HG03135 (cell line): ENCODE measurements around the gene FBXL12.
"Not testable (repeated sequence)": the region's sequence is repeated elsewhere in the genome, so short reads cannot be mapped to it uniquely, and the experiment has no call there.

Source experiments
- ATAC-seq: cut with Tn5 transposase; IDR thresholded peaks from one replicate; pipeline ENCODE4 v1.9.1; 2021; ENCODE audit warnings: mild to moderate bottlenecking, moderate library complexity; ENCODE audit not compliant: unreplicated experiment

FBXL12 gene, protein sequence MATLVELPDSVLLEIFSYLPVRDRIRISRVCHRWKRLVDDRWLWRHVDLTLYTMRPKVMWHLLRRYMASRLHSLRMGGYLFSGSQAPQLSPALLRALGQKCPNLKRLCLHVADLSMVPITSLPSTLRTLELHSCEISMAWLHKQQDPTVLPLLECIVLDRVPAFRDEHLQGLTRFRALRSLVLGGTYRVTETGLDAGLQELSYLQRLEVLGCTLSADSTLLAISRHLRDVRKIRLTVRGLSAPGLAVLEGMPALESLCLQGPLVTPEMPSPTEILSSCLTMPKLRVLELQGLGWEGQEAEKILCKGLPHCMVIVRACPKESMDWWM

DNA sequence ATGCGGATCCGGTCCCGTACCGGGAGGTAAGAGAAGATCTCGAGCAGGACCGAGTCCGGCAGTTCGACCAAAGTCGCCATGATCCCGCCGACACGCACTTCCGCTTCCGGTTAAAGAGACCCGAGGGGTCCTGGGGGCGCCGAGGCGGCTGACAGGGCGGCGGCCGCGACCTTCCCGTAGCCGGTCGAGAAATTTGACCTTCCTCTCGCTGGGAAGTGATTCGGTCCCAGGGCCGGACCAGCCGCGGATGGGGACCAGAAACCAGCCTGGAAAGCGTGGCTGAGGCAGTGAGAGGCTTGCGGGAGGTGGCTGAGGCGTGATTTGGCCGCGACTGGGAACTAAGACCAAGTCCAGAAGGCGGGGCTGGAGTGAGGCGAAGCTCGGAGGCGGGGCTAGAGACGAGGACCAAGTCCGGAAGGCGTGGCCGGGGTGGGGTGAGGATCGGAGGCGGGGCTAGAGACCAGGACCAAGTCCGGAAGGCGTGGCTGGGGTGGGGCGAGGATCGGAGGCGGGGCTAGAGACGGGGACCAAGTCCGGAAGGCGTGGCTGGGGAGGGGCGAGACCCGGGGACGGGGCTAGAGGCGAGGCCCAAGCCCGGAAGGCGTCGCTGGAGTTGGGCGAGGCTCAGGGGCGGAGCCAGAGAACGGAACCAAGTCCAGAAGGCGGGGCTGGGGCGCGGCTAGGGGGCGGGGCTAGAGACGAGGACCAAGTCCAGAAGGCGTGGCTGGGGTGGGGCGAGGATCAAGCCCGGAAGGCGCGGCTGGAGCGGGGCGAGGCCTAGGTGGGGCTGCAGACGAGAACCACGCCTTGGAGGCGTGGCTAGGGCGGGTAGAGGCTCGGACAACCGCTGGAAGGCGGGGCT, at the start of gene FBXL12:
Gene FBXL12 (minus strand): TSS at position 346 of the 862 bp plus-strand sequence. CDS start 266 bp downstream, at position 80.
- ATAC-seq, result peak; percentile 83

DNA sequence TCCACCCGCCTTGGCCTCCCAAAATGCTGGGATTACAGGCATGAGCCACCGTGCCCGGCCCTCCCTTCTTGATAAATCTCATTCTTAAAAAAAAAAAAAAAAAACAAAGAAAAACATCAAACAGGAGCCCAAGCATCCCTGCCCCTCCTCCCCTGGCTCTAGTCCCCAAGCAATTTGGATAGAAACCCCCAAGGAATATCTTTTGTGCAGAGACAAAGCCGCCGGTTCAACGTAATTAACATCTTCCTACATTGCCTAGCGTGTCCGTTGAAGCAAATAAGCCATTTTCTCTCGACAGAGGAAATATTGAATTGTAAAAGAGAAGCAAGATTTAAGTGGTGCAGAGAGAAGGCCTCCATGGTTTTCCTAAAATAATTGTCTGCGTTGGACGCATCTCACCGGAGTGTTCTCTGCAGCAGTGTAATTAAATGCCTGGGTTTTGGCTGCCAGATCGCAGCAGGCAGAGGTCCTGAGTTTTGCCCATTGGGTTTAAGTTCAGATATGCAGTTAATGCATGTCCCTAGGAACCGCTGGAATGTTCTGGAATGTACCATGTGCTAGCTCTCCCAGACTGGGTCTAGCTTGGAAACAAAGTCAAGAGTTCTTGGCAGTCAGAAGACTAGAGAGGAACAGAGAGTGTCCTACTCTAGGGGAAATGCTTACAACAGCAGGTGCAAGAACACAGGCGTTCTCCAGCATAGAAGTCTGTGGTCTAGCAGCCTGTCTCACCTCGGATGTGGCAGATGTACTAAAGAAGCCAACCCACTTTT, 47.0 kb upstream of the FBXL12 start:
- no peak for ATAC-seq

DNA sequence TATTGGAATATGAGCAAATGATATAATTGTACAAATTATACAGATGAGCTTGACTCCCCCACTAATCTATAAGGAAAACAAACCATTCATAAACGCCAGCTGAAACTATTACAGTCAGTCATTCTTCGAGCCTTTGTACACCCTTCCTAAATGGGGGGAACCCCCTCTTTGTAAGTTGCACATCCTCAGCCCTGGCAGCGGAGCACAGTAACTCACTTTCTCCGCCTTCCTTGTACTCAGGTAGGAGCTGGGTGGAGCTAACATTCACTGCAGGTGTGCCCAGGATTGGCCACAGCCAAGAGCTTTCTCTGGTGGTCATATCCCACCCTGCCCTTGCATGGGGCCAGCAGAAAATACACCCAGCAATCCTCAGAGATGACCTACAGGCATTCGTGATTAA, 44.9 kb upstream of the FBXL12 start:
- no peak for ATAC-seq

DNA sequence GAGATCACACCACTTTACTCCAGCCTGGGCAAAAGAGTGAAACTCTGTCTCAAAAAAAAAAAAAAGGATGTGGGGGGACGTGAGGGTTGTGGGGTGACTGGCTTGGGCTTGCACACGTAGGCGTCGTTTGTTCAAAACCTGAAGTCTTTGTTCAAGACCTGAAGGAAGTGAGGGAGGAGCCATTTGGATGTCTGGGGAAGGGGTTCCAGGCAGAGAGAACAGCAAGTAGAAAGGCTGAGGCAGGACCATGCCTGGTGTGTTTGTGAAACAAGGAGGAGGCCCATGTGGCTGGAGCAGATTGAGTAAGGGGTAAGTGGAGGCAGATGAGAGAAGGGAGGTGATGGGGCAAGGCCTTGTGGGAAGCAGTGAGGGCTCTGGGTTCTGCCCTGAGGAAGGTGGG, 44.1 kb upstream of the FBXL12 start:
- ATAC-seq, result no peak

DNA sequence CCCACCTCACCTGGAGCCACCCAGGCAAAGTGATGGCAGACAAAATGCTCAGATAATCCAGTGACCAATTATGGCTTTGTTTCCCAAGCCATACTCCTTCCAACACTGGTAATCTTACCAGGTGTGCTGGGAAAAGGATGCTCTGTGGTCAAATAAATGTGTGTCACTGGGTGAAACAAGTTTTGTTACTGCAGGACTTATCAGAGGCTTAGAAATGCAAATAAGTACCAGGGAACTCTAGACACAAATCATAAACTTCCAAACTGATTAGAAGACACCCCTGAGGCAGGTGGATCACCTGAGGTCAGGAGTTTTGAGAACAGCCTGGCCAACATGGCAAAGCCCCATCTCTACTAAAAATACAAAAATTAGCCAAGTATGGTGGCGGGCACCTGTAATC, 42.6 kb upstream of the FBXL12 start:
- no peak for ATAC-seq

DNA sequence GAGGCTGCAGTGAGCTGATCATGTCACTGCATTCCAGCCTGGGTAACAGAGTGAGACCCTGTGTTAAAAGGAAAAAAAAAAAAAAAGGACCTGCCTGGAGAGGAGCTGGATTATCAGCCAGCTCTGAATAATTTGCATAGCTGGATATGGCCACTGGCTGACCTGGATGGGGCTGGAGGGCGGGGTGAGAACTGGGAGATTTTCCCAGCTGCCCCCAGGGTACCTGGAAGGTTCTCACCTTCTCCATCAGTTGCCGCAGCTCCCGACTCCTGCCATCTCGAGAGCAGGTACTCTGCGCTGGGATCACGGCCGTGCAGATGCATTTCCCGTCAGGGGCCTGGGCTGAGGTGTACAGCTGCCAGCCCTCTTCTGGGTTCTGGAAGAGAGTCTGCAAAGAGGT, 41.5 kb upstream of the FBXL12 start:
- no peak for ATAC-seq

DNA sequence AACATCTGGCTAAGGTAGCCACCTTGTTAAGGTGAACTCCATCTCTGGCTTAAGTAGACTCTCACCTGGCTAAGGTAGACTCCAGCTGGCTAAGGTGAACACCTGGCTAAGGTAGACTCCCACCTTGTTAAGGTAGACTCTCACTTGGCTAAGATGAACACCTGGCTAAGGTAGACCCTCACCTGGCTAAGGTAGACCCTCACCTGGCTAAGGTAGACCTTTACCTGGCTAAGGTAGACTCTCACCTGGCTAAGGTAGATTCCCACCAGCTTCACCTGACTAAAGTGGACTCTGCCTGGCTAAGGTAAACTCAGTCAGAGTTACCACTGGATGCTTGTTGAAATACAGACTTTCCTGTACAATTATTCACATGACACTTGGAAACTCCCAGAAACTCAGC, 39.9 kb upstream of the FBXL12 start:
- ATAC-seq, result no peak

DNA sequence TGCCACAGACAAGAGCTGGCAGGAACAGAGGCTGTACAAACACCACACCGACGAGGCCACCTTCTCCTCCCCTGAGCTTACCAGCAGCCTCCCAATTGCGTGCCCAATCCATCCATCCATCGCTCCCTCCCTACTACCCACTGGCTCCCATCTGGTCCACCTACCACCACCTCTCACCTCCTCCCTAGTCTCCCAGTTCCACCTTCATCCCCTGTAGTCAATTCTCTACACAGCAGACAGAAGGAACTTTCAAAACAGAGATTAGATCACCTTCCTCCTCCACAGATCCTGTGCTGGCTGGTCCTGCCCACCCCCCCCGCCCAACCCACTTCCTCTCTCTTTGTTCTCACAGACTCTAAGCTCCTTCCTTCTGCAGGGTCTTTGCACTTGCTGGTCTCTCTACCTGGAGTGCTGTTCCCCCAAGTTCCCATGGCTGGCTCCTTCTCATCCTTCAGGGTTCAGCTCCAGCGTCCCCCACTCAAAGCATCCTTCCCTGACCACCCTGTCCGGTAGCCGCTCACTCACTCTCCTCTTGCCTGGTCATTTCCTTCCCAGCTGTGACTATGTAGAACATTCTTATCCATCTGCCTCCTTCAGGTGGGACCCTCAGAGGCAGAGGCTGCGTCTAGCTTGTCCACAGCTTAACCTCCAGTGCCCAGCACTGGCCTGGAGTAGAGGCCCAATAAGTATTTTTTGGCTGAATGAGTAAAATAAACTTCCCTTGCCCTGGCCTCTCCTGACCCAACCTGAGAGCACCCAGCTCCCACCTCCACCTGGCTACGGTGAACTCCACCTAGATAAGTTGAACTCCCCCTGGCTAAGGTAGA, 39.3 kb upstream of the FBXL12 start:
- no peak for ATAC-seq

DNA sequence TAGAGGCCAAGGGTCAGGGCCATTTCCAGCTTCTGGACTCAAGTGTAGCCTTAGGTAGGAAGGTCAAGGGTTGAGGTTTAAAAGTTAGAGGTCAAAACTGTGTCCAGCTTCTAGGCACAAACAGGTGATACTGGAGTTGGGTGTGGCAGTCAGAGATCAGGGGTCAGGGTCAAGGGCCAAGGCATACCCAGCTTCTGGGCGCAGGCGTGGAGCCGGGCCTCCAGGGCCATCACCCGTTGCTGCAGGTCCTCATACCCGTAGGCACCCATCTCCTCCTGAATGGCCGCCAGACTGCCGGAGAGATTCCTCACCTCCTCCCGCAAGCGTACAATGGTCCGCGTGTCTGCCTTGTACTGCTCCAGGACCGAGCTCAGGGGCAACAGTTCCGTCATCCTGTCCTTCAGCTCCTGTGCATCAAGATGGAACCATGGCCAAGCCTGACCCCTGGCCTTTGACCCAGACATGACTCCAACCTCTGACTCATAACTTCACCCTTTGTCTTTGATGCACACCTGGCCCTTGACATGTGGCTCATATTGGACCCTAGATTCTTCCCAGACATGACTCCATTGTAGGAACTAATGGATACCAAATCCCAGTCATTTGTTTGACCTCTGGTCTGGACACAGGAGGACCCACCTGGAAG, 38.3 kb upstream of the FBXL12 start:
- ATAC-seq, result no peak

DNA sequence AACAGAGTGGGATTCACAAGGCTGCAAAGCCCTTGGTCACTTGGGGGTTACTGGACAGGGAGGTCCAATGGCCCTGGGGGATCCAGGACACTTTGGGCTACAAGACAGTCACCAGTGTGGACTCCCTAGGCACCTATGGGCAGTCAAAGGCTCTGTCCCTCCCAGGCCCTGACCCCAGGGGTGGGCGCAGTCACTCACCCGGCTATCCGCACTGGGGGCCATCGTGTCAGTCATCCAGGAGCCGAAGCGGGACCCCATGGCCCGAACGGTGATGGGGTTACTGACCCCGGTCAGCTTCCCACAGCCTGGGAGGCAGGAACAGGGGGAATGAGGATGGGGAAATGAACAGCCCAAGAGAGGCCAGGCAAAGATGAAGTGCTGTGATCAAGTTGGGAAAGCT, 37.7 kb upstream of the FBXL12 start:
- no peak for ATAC-seq

DNA sequence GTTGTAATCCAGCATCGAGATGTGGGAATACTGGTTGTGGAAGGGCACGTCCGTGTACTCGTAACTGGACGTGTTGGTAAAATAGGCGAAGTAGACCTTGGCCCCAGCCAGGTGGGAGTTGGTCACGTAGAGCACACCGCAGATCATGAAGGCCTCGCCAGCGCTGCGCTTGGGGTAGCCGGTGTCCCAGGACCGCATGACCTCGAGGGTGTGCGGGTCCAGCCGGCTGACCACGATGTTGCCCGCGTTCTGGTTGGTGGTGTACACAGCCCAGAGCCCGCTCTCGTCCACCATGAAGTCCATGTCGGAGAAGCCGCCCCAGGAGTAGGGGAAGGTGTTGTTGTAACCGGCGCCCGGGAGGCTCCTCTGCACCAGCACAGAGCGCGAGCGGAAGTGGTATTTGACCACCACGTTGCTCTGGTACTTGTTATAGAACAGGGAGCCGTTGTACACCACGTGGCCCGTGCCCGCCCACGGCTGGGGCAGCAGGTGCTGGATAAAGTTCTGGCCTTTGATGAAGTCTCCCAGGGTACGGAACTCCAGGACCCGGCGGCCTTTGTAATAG, 35.5 kb upstream of the FBXL12 start:
- ATAC-seq, result no peak

DNA sequence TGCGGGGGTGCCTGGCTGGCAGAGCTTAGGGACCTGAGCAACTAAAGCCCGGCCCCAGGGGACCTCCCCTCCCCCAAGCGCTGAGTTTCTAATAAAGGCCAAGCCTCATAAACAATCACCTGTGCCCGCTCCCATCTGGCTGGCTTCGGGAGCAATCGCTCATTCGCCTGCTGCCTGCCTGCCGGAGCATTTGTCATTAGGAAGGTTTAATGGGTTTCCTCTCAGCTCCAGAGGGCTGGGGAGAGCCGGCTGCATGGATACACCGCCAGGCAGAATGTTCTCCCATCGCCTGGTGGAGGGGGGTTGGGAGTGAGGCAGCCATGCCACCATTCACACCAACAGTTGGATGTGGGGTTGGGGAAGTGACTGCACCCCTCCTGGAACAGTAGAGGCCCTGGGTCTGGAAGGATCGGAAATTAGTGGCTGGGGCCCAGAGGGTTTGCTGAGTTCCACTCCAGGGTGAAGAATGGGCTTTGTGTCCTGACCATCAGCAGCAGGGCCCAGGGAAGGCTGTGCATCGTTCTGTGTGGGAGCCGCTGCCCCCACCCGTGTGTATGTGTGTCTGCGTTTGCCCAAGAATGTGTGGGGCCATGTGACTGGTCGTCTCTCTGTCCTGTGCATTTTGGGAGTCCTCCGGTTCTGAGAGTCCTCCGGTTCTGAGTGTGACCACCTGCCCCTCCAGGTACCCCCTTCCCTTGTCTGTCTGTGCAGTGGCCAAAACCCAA, 31.5 kb upstream of the FBXL12 start:
- no peak for ATAC-seq

DNA sequence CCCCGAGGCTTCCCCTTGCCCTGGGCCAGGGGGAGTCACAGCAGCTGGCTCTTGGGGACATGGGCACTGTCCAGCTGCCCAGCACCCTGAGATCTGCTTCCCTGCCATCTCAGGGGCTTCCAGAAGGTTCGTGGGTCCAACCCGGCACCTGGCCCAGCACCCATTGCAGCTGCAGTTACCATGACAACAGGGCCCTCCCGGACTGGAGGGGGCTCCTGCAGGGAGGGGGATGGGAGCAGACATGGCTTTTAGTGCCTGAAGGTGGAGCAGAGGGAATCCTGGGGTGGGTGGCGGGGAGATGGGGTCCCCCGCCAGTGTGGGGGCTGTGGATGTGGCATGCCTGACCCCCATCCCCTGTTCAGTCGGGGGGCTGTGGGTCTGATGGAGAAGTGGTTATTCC, 30.9 kb upstream of the FBXL12 start:
- ATAC-seq, result no peak

DNA sequence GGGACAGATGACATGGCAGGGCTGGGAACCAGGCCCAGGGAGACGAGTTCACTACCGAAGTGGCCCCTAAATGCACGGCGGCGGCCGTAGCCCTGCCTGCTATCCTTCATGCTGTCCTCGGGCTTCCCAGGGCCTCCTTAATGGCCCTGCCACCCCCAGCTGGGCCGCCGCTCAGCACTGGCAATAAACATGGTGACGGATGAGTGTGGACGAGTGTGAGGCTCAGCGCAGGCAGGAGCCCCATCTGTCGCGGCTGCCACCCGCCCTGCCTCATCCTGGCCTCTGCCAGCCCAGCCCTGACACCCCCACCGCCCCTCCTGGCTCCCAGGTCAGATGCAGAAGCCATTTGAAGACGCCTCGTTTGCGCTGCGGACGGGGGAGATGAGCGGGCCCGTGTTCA, 29.9 kb upstream of the FBXL12 start:
- ATAC-seq, result no peak

DNA sequence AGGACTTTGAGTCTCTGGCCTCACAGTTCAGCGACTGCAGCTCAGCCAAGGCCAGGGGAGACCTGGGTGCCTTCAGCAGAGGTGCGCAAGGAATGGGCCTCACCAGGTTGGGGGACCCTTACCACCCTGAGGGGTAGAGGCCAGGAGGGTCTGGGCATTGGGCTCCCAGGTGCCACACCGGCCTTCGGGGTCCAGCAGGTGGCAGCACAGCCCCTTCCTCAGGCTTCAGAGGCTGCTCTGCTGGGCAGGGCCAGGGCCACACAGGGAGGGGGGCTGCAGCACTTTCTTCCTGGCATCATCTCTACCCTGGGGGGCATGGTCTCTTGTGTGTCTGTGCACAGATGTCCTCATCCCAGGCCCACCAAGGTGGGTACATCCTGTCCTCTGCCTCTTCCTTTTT, 29.2 kb upstream of the FBXL12 start:
- ATAC-seq, result no peak

DNA sequence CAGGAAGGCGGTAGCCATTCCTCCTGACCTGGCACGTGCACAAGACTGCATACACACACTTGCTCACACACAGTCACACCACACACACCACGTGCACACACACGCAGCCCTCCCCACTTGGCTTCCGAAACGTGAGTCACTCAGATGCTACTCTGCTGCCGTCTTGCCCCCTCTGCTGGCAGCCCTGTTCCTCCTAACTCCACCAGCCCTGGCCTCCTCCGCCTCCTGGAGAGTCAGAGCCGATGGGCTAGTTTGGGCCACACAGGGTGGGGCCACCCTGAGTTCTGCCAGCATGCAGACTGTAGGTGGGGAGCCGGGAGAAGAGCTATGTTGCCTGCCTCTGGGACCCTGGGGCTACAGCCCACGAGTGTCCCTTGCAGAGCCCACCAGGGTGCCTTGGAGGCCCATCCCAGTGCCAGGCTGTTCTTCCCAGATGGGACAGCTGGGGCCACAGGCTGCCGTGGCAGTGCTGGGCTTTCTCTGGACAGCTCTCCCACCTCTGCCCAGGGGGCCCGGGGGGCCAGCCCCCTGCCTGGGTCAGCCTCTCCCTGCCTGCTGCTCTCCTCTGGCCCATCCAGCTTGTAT, 28.3 kb upstream of the FBXL12 start:
- ATAC-seq, result no peak

DNA sequence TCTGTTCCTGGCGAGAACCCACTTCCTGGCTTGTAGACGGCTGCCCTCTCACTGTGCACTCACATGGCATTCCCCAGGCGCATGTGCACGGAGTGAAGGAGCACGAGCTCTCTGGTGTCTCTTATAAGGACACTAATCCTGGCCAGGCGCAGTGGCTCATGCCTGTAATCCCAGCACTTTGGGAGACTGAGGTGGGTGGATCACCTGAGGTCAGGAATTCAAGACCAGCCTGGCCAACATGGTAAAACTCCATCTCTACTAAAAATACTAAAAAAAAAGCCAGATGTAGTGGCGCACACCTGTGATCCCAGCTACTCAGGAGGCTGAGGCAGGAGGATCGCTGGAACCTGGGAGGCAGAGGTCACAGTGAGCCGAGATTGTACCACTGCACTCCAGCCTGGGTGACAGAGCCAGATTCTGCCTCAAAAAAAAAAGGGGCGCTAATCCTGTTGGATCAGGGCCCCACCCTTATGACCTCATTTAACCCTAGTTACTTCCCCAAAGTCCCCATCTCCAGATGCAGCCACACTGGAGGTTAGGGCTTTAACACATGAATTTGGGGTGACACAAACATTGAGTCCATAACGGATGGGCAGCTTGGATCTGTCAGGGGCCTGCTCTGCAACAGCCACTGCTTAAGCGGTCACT, 24.9 kb upstream of the FBXL12 start:
- not testable (repeated sequence) for ATAC-seq
